H9 (cell line): ENCODE results near the gene RNF20. TPM values are rescaled to one million over a fixed set of nuclear protein-coding genes. Genes with fewer than 3 reads are reported as not detected.

ENCODE experiments used
- DNase-seq: peaks from one replicate; pipeline ENCODE4 v3.0.0-alpha.2; 2017
- H2AFZ ChIP-seq: one replicate; pipeline ENCODE4 v1.6.1; 2013; ENCODE audit warnings: mild to moderate bottlenecking, low read length, control low read depth, moderate library complexity
- H2AK5ac ChIP-seq: 2 replicates; pipeline ENCODE4 v1.6.1; 2013; ENCODE audit warnings: low read length, control low read depth, mixed read lengths; ENCODE audit not compliant: insufficient read length
- H2BK120ac ChIP-seq: one replicate; pipeline ENCODE4 v1.6.1; 2013; ENCODE audit warnings: low read depth, mild to moderate bottlenecking, low read length, control low read depth, inconsistent platforms; ENCODE audit not compliant: poor library complexity, severe bottlenecking
- H2BK12ac ChIP-seq: 2 replicates; pipeline ENCODE4 v1.6.1; 2013; ENCODE audit warnings: low read length, control low read depth, mixed read lengths, low read depth; ENCODE audit not compliant: insufficient read length
- H2BK15ac ChIP-seq: 2 replicates; pipeline ENCODE4 v1.6.1; 2013; ENCODE audit warnings: low read depth, low read length, control low read depth
- H2BK20ac ChIP-seq: one replicate; pipeline ENCODE4 v1.6.1; 2013; ENCODE audit warnings: low read depth, mild to moderate bottlenecking, low read length, control low read depth, inconsistent platforms; ENCODE audit not compliant: poor library complexity, severe bottlenecking
- H2BK5ac ChIP-seq: 2 replicates; pipeline ENCODE4 v1.6.1; 2013; ENCODE audit warnings: low read length, control low read depth, mixed read lengths; ENCODE audit not compliant: insufficient read length
- H3K14ac ChIP-seq: 2 replicates; pipeline ENCODE4 v1.6.1; 2013; ENCODE audit warnings: low read length, control low read depth; ENCODE audit not compliant: insufficient read depth
- H3K18ac ChIP-seq: 2 replicates; pipeline ENCODE4 v1.6.1; 2013; ENCODE audit warnings: low read depth, mild to moderate bottlenecking, mixed read lengths, low read length, control low read depth; ENCODE audit not compliant: insufficient read length
- H3K23ac ChIP-seq: 2 replicates; pipeline ENCODE4 v1.6.1; 2013; ENCODE audit warnings: low read length, control low read depth, mixed read lengths, low read depth; ENCODE audit not compliant: insufficient read length
- H3K23me2 ChIP-seq: 2 replicates; pipeline ENCODE4 v1.6.1; 2013; ENCODE audit warnings: low read depth, mild to moderate bottlenecking, mixed read lengths, low read length, control low read depth; ENCODE audit not compliant: insufficient read length, poor library complexity, severe bottlenecking
- H3K27ac ChIP-seq: 2 replicates; pipeline ENCODE4 v1.5.1; 2013; ENCODE audit warnings: low read length, control low read depth, mixed read lengths, low read depth; ENCODE audit not compliant: insufficient read length
- H3K27me3 ChIP-seq: 2 replicates; pipeline ENCODE4 v1.6.1; 2013; ENCODE audit warnings: low read length, control low read depth, inconsistent platforms; ENCODE audit not compliant: insufficient read depth
- H3K4ac ChIP-seq: 2 replicates; pipeline ENCODE4 v1.6.1; 2013; ENCODE audit warnings: low read depth, mild to moderate bottlenecking, control low read depth, inconsistent platforms, low read length, moderate library complexity
- H3K4me1 ChIP-seq: 2 replicates; pipeline ENCODE4 v1.6.1; 2013; ENCODE audit warnings: low read length, control low read depth, inconsistent platforms; ENCODE audit not compliant: insufficient read depth
- H3K4me2 ChIP-seq: 2 replicates; pipeline ENCODE4 v1.6.1; 2013; ENCODE audit warnings: low read length, control low read depth, mixed read lengths; ENCODE audit not compliant: insufficient read length, insufficient read depth
- H3K56ac ChIP-seq: 2 replicates; pipeline ENCODE4 v1.6.1; 2013; ENCODE audit warnings: low read depth, mild to moderate bottlenecking, mixed read lengths, low read length, control low read depth; ENCODE audit not compliant: insufficient read length
- H3K79me1 ChIP-seq: 2 replicates; pipeline ENCODE4 v1.6.1; 2013; ENCODE audit warnings: low read depth, mild to moderate bottlenecking, moderate library complexity, low read length, control low read depth, inconsistent platforms; ENCODE audit not compliant: insufficient read depth, poor library complexity, severe bottlenecking
- H3K79me2 ChIP-seq: 2 replicates; pipeline ENCODE4 v1.6.1; 2013; ENCODE audit warnings: low read length, control low read depth, inconsistent platforms; ENCODE audit not compliant: insufficient read depth
- H3K9ac ChIP-seq: 2 replicates; pipeline ENCODE4 v1.6.1; 2013; ENCODE audit warnings: low read length, control low read depth, mixed read lengths; ENCODE audit not compliant: insufficient read length; ENCODE audit errors: extremely low read depth
- H3K9me3 ChIP-seq: one replicate; pipeline ENCODE4 v1.6.1; 2013; ENCODE audit warnings: low read depth, low read length, inconsistent platforms; ENCODE audit not compliant: control insufficient read depth
- H3T11ph ChIP-seq: one replicate; pipeline ENCODE4 v1.6.1; 2013; ENCODE audit warnings: mild to moderate bottlenecking, low read length, control low read depth, inconsistent platforms
- H4K20me1 ChIP-seq: one replicate; pipeline ENCODE4 v1.6.1; 2013; ENCODE audit not compliant: control insufficient read depth, insufficient read length, insufficient read depth
- H4K5ac ChIP-seq: 2 replicates; pipeline ENCODE4 v1.6.1; 2013; ENCODE audit warnings: low read depth, mild to moderate bottlenecking, mixed read lengths, low read length, control low read depth; ENCODE audit not compliant: insufficient read length
- H4K8ac ChIP-seq: replicated peaks from 2 replicates; pipeline ENCODE4 v1.6.1; 2013; ENCODE audit warnings: low read length, control low read depth, mixed read lengths, low read depth; ENCODE audit not compliant: insufficient read length
- H4K91ac ChIP-seq: 2 replicates; pipeline ENCODE4 v1.6.1; 2013; ENCODE audit warnings: low read depth, mild to moderate bottlenecking, moderate library complexity, mixed read lengths, low read length, control low read depth; ENCODE audit not compliant: insufficient read length
- H3K27ac Mint-ChIP-seq, 3 experiments: 2 replicates in 2 of 3; 3 replicates in 1 of 3; pipeline ENCODE4 v1.8.0; 2020 to 2021; ENCODE audit warnings: mixed read lengths in 3 of 3, mild to moderate bottlenecking in 1 of 3, moderate library complexity in 1 of 3
- H3K27me3 Mint-ChIP-seq: 2 replicates; pipeline ENCODE4 v1.8.0; 2021; ENCODE audit warnings: low read depth, mild to moderate bottlenecking, moderate library complexity, mixed read lengths
- H3K36me3 Mint-ChIP-seq, 3 experiments: 2 replicates in 2 of 3; 3 replicates in 1 of 3; pipeline ENCODE4 v1.8.0; 2020 to 2021; ENCODE audit warnings: low read depth in 3 of 3, mixed read lengths in 3 of 3; ENCODE audit not compliant: insufficient read depth in 1 of 3
- H3K4me1 Mint-ChIP-seq, 2 experiments: 2 replicates each; pipeline ENCODE4 v1.8.0; 2020; ENCODE audit warnings: mixed read lengths in 2 of 2
- H3K4me3 Mint-ChIP-seq, 2 experiments: 2 replicates in 1 of 2; 3 replicates in 1 of 2; pipeline ENCODE4 v1.8.0; 2020 to 2021; ENCODE audit warnings: mild to moderate bottlenecking in 2 of 2, mixed read lengths in 2 of 2, moderate library complexity in 1 of 2
- H3K9me3 Mint-ChIP-seq, 2 experiments: 2 replicates in 1 of 2; 3 replicates in 1 of 2; pipeline ENCODE4 v1.8.0; 2020; ENCODE audit warnings: mild to moderate bottlenecking in 2 of 2, mixed read lengths in 2 of 2, moderate library complexity in 1 of 2
- WGBS: extraction: QIAGEN DNeasy Blood & Tissue Kit; methylation state at CpG from one replicate; pipeline ENCODE4 v1.1.7; 2013; ENCODE audit warnings: missing lambda C conversion rate, low lambda C conversion rate, mixed read lengths; ENCODE audit not compliant: insufficient read length; ENCODE audit errors: extremely low coverage; 5-methylcytosine and 5-hydroxymethylcytosine counted together
- total RNA-seq: library from RNA; stranded (reverse); gene quantifications from 2 replicates; pipeline ENCODE4 v1.2.1, GENCODE V29; 2021
- TF ChIP-seq, protein P1 (sequence below): fragments of 200-600 bp; sonication (generic); conservative IDR thresholded peaks from 3 replicates; pipeline ENCODE4 v1.8.0; 2021; ENCODE audit warnings: antibody characterized with exemption, mild to moderate bottlenecking

RNF20 gene
- total RNA-seq, 1 experiment from 2014 or later, result 48.5 TPM

DNA sequence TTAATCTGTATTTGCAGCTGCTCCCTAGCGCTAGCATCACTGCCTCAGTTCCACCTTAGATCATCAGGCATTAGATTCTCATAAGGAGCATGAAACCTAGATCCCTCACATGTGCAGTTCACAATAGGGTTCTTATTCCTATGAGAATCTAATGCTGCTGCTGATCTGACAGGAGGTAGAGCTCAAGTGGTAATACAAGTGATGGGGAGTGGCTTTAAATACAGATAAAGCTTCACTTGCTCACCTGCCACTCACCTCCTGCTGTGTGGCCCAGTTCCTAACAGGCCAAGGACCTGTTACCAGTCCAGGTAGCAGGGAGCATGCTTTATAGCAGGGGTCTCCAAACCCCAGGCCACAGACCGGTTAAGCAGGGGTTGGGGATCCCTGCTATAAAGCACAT, 22.6 kb upstream of the RNF20 start:
- Histone ChIP-seq H2AFZ (no peak overlapping the region), H3K14ac (no peak overlapping the region), H3K27me3 (no peaks in the 10 kb centered on the region), H2BK20ac (no peak overlapping the region), H2BK15ac (no peak overlapping the region), H4K91ac (no peak overlapping the region), H2AK5ac (no peak overlapping the region), H4K20me1 (no peaks in the 10 kb centered on the region), H4K8ac (no peak overlapping the region), H3K27ac (no peak overlapping the region), H3K79me2 (no peaks in the 10 kb centered on the region), H4K5ac (no peak overlapping the region), H3K9ac (no peak overlapping the region), H2BK12ac (no peak overlapping the region), H3K4me2 (no peak overlapping the region), H3K56ac (no peak overlapping the region), H3K4me1 (peaks cover 9% of the 10 kb centered on the region; the same call in 1 of the 2 replicates), H2BK5ac (no peak overlapping the region), H3K79me1 (no peaks in the 10 kb centered on the region), H3K23ac (no peak overlapping the region), H3K4ac (no peak overlapping the region), H3T11ph (no peak overlapping the region), H3K18ac (no peak overlapping the region), H2BK120ac (no peak overlapping the region), H3K9me3 (no peaks in the 10 kb centered on the region), H3K23me2 (no peaks in the 10 kb centered on the region)
- no peaks in the 10 kb centered on the region for H3K36me3 Mint-ChIP-seq
- TF ChIP-seq, protein P1, sequence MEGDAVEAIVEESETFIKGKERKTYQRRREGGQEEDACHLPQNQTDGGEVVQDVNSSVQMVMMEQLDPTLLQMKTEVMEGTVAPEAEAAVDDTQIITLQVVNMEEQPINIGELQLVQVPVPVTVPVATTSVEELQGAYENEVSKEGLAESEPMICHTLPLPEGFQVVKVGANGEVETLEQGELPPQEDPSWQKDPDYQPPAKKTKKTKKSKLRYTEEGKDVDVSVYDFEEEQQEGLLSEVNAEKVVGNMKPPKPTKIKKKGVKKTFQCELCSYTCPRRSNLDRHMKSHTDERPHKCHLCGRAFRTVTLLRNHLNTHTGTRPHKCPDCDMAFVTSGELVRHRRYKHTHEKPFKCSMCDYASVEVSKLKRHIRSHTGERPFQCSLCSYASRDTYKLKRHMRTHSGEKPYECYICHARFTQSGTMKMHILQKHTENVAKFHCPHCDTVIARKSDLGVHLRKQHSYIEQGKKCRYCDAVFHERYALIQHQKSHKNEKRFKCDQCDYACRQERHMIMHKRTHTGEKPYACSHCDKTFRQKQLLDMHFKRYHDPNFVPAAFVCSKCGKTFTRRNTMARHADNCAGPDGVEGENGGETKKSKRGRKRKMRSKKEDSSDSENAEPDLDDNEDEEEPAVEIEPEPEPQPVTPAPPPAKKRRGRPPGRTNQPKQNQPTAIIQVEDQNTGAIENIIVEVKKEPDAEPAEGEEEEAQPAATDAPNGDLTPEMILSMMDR, result no peak
- no CpG with 5 or more reads among the region's 2 CpGs for WGBS
- H3K27me3 Mint-ChIP-seq, result no peaks in the 10 kb centered on the region; the same call in 1 of the 2 replicates
- no peak for DNase-seq
- H3K9me3 Mint-ChIP-seq, result no peaks in the 10 kb centered on the region
- no peak overlapping the region for H3K27ac Mint-ChIP-seq
- H3K4me3 Mint-ChIP-seq, result no peak overlapping the region
- peaks cover 40% of the 10 kb centered on the region in 2 experiments for H3K4me1 Mint-ChIP-seq
